Measurements from ENCODE around the gene OPCML.

OPCML gene

GRCh38 chr11:133408402-133408801 is 123.9 kb downstream of the OPCML start:
- no peak for DNase-seq

- DNase-seq = no peak
These were observed 125.8 kb downstream of the OPCML start for GRCh38 chr11:133406489-133406888.

GRCh38 chr11:133403900-133404299 is 128.4 kb downstream of the OPCML start:
- no peak for DNase-seq

GRCh38 chr11:133402551-133402950 is 129.8 kb downstream of the OPCML start:
- no peak for DNase-seq

GRCh38 chr11:133399855-133400625 is 132.3 kb downstream of the OPCML start:
- DNase-seq = no peak

GRCh38 chr11:133399294-133399693 is 133.0 kb downstream of the OPCML start:
- no peak for DNase-seq

- no peak for DNase-seq
These were observed 141.5 kb downstream of the OPCML start for GRCh38 chr11:133390803-133391202.

GRCh38 chr11:133388975-133389568 is 143.2 kb downstream of the OPCML start:
- DNase-seq = no peak

- no peak for DNase-seq
These were observed 144.0 kb downstream of the OPCML start for GRCh38 chr11:133388260-133388659.

- no peak for DNase-seq
These were observed 145.4 kb downstream of the OPCML start for GRCh38 chr11:133386852-133387251.

GRCh38 chr11:133386262-133386661 is 146.0 kb downstream of the OPCML start:
- DNase-seq = no peak

GRCh38 chr11:133385781-133386180 is 146.5 kb downstream of the OPCML start:
- no peak for DNase-seq

- no peak for DNase-seq
These were observed 147.6 kb downstream of the OPCML start for GRCh38 chr11:133384731-133385130.

- DNase-seq = no peak
These were observed 148.6 kb downstream of the OPCML start for GRCh38 chr11:133383689-133384088.

GRCh38 chr11:133383201-133383600 is 149.1 kb downstream of the OPCML start:
- no peak for DNase-seq

- no peak for DNase-seq
These were observed 150.0 kb downstream of the OPCML start for GRCh38 chr11:133382131-133382812.

GRCh38 chr11:133381761-133382130 is 150.6 kb downstream of the OPCML start:
- DNase-seq = no peak

- DNase-seq = no peak
These were observed 166.2 kb downstream of the OPCML start for GRCh38 chr11:133366147-133366546.

- DNase-seq = no peak
These were observed 169.4 kb downstream of the OPCML start for GRCh38 chr11:133362916-133363315.

GRCh38 chr11:133362156-133362555 is 170.1 kb downstream of the OPCML start:
- DNase-seq = no peak

GRCh38 chr11:133361689-133361994 is 170.7 kb downstream of the OPCML start:
- DNase-seq = no peak

GRCh38 chr11:133360860-133361688 is 171.2 kb downstream of the OPCML start:
- no peak for DNase-seq

- no peak for DNase-seq
These were observed 177.2 kb downstream of the OPCML start for GRCh38 chr11:133355095-133355494.

Measured in bone marrow (tissue), 2 donors.